ENCODE data around the gene DENND11. TPM values are rescaled to one million over a fixed set of nuclear protein-coding genes. Genes with fewer than 3 reads are reported as not detected.

The DENND11 gene
- total RNA-seq, 1 donor from 2014 or later = 77.0 TPM

- H3K36me3 Mint-ChIP-seq (ENCODE audit: low read depth, unreplicated experiment) = peaks cover 8% of the 10 kb centered on the region
- peak overlapping the region; percentile 76 for H3K4me3 Mint-ChIP-seq (ENCODE audit: unreplicated experiment)
- peaks cover 62% of the 10 kb centered on the region for H3K4me1 Mint-ChIP-seq (ENCODE audit: unreplicated experiment)
Measured at GRCh38 chr7:141702892-141703291, 926 bp upstream of the DENND11 start.

GRCh38 chr7:141701489-141702046 is 398 bp downstream of the DENND11 start:
- H3K36me3 Mint-ChIP-seq (ENCODE audit: low read depth, unreplicated experiment) = peaks cover 4% of the 10 kb centered on the region
- no peaks in the 10 kb centered on the region for H3K9me3 Mint-ChIP-seq (ENCODE audit: unreplicated experiment)
- H3K27me3 Mint-ChIP-seq (ENCODE audit: unreplicated experiment) = peaks cover 8% of the 10 kb centered on the region
- no peak overlapping the region for H3K27ac Mint-ChIP-seq (ENCODE audit: unreplicated experiment)
- peaks cover 69% of the 10 kb centered on the region for H3K4me1 Mint-ChIP-seq (ENCODE audit: unreplicated experiment)
- H3K4me3 Mint-ChIP-seq (ENCODE audit: unreplicated experiment) = peak overlapping the region; percentile 89
- TF ChIP-seq CTCF (IDR thresholded peaks at IDR 0.05; ENCODE audit: unreplicated experiment) = no peak
- peak; percentile 39 for DNase-seq (ENCODE audit: low spot score)

More at GRCh38 chr7:141702892-141703291, 926 bp upstream of the DENND11 start:
- no peak for DNase-seq (ENCODE audit: low spot score)
- Mint-ChIP-seq H3K9me3 (ENCODE audit: unreplicated experiment) (no peaks in the 10 kb centered on the region), H3K27ac (ENCODE audit: unreplicated experiment) (no peak overlapping the region), H3K27me3 (ENCODE audit: unreplicated experiment) (peaks cover 8% of the 10 kb centered on the region)
- no peak for TF ChIP-seq CTCF (IDR thresholded peaks at IDR 0.05; ENCODE audit: unreplicated experiment)

- Mint-ChIP-seq H3K27ac (ENCODE audit: unreplicated experiment) (peak overlapping the region; percentile 67), H3K4me1 (ENCODE audit: unreplicated experiment) (peaks cover 76% of the 10 kb centered on the region), H3K36me3 (ENCODE audit: low read depth, unreplicated experiment) (peaks cover 4% of the 10 kb centered on the region), H3K27me3 (ENCODE audit: unreplicated experiment) (peaks cover 11% of the 10 kb centered on the region), H3K9me3 (ENCODE audit: unreplicated experiment) (no peaks in the 10 kb centered on the region), H3K4me3 (ENCODE audit: unreplicated experiment) (peak overlapping the region; percentile 89)
- no peak for DNase-seq (ENCODE audit: low spot score)
- no peak for TF ChIP-seq CTCF (IDR thresholded peaks at IDR 0.05; ENCODE audit: unreplicated experiment)
Measured at GRCh38 chr7:141700848-141701371, 1.1 kb downstream of the DENND11 start.

- DNase-seq (ENCODE audit: low spot score) = no peak
- peaks cover 80% of the 10 kb centered on the region for H3K4me1 Mint-ChIP-seq (ENCODE audit: unreplicated experiment)
- no peaks in the 10 kb centered on the region for H3K9me3 Mint-ChIP-seq (ENCODE audit: unreplicated experiment)
- TF ChIP-seq CTCF (IDR thresholded peaks at IDR 0.05; ENCODE audit: unreplicated experiment) = no peak
- H3K27me3 Mint-ChIP-seq (ENCODE audit: unreplicated experiment) = peaks cover 11% of the 10 kb centered on the region
- peaks cover 4% of the 10 kb centered on the region for H3K36me3 Mint-ChIP-seq (ENCODE audit: low read depth, unreplicated experiment)
- H3K27ac Mint-ChIP-seq (ENCODE audit: unreplicated experiment) = peak overlapping the region; percentile 22
- peak overlapping the region; percentile 89 for H3K4me3 Mint-ChIP-seq (ENCODE audit: unreplicated experiment)
Measured at GRCh38 chr7:141700296-141700847, 1.6 kb downstream of the DENND11 start.

- DNase-seq (ENCODE audit: low spot score) = no peak
- Mint-ChIP-seq H3K27me3 (ENCODE audit: unreplicated experiment) (peaks cover 11% of the 10 kb centered on the region), H3K4me1 (ENCODE audit: unreplicated experiment) (peaks cover 80% of the 10 kb centered on the region), H3K27ac (ENCODE audit: unreplicated experiment) (no peak overlapping the region), H3K4me3 (ENCODE audit: unreplicated experiment) (peak overlapping the region; percentile 89), H3K9me3 (ENCODE audit: unreplicated experiment) (no peaks in the 10 kb centered on the region), H3K36me3 (ENCODE audit: low read depth, unreplicated experiment) (peaks cover 4% of the 10 kb centered on the region)
- TF ChIP-seq CTCF (IDR thresholded peaks at IDR 0.05; ENCODE audit: unreplicated experiment) = no peak
Measured at GRCh38 chr7:141699860-141700259, 2.1 kb downstream of the DENND11 start.
